Measurements from ENCODE around the gene LEMD3.

LEMD3 gene

DNA sequence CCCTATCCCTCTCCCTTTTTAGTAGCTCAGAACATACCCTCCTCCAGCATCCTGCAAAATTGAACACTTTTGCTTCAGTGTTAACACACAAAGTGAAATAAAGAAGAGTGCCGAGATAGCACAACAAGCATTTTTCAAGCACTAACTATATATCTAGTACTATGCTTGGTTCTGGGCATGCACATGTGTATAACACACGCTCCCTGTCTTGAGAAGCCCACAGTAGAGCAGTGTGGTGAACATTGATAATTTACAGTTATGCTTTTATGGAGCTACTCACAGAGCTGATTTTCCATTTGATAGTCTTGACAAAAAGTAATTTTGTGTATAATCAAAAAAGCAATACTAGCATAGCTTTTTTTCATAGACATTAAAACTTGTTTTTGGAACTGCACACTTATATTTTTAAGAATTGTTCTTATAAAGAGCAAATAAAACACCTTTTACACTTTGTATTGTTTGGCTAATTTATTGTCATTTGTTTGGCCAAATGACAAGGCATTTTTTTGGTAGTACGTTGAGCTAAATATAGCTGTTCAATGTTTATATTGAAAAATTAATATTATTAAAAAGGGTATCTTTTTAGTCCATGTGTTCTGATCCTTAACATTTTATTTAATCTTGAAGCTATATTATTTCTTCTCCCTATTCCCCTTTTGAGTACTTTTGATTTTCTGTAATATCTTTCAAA lies 39.7 kb downstream of the LEMD3 start:
- H3K27ac ChIP-seq (ENCODE audit: low read depth, low read length) = no peak overlapping the region
- H3K27me3 ChIP-seq (ENCODE audit: control insufficient read depth, insufficient read depth, low read length) = no peaks in the 10 kb centered on the region
- H3K9ac ChIP-seq (ENCODE audit: low read length) = no peak overlapping the region
- H3K9me3 ChIP-seq (ENCODE audit: control insufficient read depth, insufficient read depth, low read depth, low read length) = no peaks in the 10 kb centered on the region; the same call in 1 of the 2 replicates
- peaks cover 4% of the 10 kb centered on the region; the same call in 1 of the 2 replicates for H3K36me3 ChIP-seq (ENCODE audit: control insufficient read depth, insufficient read depth, low read length)
- no peak overlapping the region for H3K4me3 ChIP-seq (ENCODE audit: low read depth, low read length)
- no peaks in the 10 kb centered on the region for H3K4me1 ChIP-seq (ENCODE audit: control insufficient read depth, insufficient read depth, low read length)

DNA sequence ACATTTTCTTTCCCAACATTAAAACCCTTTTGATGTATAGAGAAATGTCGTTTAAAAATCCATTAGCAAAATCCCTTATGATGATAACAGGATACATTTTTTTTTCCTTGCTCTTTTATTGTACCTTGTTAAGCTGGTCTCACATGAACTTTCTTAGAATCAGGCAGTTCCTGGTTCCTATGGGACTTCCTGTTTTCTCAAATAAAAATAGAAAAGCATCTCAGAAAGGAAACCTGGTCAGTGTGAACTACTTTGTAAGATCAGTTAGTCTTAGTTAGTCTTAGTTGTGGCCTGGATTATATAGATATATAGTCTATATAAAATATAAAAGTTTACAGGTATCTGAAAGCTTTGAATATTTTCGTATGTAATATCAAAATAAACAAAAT lies 40.3 kb downstream of the LEMD3 start:
- no peak overlapping the region for H3K9ac ChIP-seq (ENCODE audit: low read length)
- H3K4me1 ChIP-seq (ENCODE audit: control insufficient read depth, insufficient read depth, low read length) = no peaks in the 10 kb centered on the region
- no peak overlapping the region for H3K4me3 ChIP-seq (ENCODE audit: low read depth, low read length)
- H3K9me3 ChIP-seq (ENCODE audit: control insufficient read depth, insufficient read depth, low read depth, low read length) = no peaks in the 10 kb centered on the region; the same call in 1 of the 2 replicates
- no peaks in the 10 kb centered on the region for H3K27me3 ChIP-seq (ENCODE audit: control insufficient read depth, insufficient read depth, low read length)
- peaks cover 4% of the 10 kb centered on the region; the same call in 1 of the 2 replicates for H3K36me3 ChIP-seq (ENCODE audit: control insufficient read depth, insufficient read depth, low read length)
- no peak overlapping the region for H3K27ac ChIP-seq (ENCODE audit: low read depth, low read length)

DNA sequence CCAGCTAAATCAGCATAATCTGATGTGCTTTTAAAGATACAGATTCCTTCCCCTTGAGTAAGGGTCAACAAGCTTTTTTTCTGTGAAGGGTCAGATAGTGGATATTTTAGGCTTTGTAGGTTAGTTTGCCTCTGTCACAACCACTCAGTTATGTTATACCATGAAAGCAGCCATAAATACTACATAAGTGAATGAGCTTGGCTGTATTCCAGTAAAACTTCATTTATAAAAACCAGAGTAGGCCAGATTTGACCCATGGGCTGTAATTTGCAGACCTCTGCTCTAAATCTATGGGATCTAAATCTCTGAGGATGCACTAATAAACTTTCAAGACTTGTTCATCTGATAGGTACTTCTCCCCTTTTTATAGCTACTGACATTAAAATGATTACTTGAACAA lies 47.7 kb downstream of the LEMD3 start:
- no peaks in the 10 kb centered on the region for H3K27me3 ChIP-seq (ENCODE audit: control insufficient read depth, insufficient read depth, low read length)
- no peak overlapping the region for H3K9ac ChIP-seq (ENCODE audit: low read length)
- no peak overlapping the region for H3K4me3 ChIP-seq (ENCODE audit: low read depth, low read length)
- H3K27ac ChIP-seq (ENCODE audit: low read depth, low read length) = no peak overlapping the region
- no peaks in the 10 kb centered on the region for H3K4me1 ChIP-seq (ENCODE audit: control insufficient read depth, insufficient read depth, low read length)
- H3K36me3 ChIP-seq (ENCODE audit: control insufficient read depth, insufficient read depth, low read length) = peaks cover 40% of the 10 kb centered on the region
- H3K9me3 ChIP-seq (ENCODE audit: control insufficient read depth, insufficient read depth, low read depth, low read length) = peaks cover 27% of the 10 kb centered on the region; the same call in 1 of the 2 replicates

DNA sequence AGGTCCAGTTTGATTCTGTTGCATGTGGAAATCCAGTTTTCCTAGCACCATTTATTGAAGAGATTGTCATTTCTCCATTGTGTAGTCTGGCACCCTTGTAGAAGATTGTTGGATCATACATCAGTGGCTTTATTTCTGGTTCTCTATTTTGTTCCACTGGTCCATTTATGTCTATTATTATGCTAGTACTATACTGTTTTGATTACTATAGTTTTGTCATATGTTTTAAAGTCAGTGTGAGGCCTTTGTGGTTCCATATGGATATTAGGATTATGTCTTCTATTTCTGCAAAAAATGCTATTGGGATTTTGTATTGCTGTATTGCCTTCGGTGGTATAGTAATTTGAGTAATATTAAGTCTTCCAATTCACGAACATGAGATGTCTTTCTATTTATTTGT lies 51.4 kb downstream of the LEMD3 start:
- no peak overlapping the region for H3K9ac ChIP-seq (ENCODE audit: low read length)
- no peaks in the 10 kb centered on the region for H3K4me1 ChIP-seq (ENCODE audit: control insufficient read depth, insufficient read depth, low read length)
- H3K9me3 ChIP-seq (ENCODE audit: control insufficient read depth, insufficient read depth, low read depth, low read length) = peaks cover 27% of the 10 kb centered on the region; the same call in 1 of the 2 replicates
- H3K27ac ChIP-seq (ENCODE audit: low read depth, low read length) = no peak overlapping the region
- H3K4me3 ChIP-seq (ENCODE audit: low read depth, low read length) = no peak overlapping the region
- peaks cover 43% of the 10 kb centered on the region for H3K36me3 ChIP-seq (ENCODE audit: control insufficient read depth, insufficient read depth, low read length)
- no peaks in the 10 kb centered on the region for H3K27me3 ChIP-seq (ENCODE audit: control insufficient read depth, insufficient read depth, low read length)

DNA sequence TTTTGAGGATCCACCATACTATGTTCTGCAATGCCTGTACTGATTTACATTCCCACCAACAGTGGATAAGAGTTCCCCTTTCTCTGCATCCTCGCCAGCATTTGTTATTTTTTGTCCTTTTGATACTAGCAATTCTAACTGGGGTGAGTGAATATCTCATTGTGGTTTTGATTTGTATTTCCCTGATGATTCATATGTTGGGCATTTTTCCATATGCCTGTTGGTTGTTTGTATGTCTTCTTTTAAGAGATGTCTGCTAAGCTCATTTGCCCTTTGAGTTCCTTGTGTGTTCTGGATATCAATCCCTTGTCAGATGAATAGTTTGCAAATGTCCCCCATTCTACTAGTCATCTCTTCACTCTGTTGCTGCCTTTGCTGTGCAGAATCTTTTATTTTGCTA lies 60.1 kb downstream of the LEMD3 start:
- peaks cover 19% of the 10 kb centered on the region for H3K9me3 ChIP-seq (ENCODE audit: control insufficient read depth, insufficient read depth, low read depth, low read length)
- H3K36me3 ChIP-seq (ENCODE audit: control insufficient read depth, insufficient read depth, low read length) = peaks cover 19% of the 10 kb centered on the region

DNA sequence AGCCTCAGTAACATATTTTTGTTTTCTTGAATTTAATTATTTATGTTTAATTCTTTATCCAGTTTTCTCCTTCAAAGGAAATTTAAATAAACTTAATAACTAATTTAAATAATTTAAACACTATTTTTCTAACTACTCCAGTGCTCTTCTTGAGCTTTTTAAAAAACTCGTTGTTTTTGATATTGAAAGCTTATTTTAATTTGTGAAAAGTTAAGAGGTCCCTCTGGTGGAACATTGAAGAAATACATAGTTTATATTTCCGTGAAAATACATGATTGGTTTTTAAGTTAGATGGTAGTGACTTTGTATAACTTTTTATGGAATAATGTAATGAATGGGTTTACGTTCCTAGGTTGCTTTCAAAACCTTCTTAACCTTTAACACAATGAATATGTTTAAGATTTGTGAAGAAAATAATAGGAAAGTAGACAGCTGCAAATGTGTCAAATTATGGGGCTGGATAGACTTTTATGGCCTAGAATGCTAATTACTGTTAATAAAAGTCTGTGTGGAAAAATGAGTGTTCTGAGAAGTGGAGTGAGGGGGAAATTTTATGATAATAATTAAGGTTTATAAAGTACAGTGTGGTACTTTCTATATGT lies 63.2 kb downstream of the LEMD3 start:
- H3K36me3 ChIP-seq (ENCODE audit: control insufficient read depth, insufficient read depth, low read length) = peaks cover 19% of the 10 kb centered on the region
- H3K4me1 ChIP-seq (ENCODE audit: control insufficient read depth, insufficient read depth, low read length) = no peaks in the 10 kb centered on the region
- no peak overlapping the region for H3K27ac ChIP-seq (ENCODE audit: low read depth, low read length)
- H3K27me3 ChIP-seq (ENCODE audit: control insufficient read depth, insufficient read depth, low read length) = no peaks in the 10 kb centered on the region
- H3K4me3 ChIP-seq (ENCODE audit: low read depth, low read length) = no peak overlapping the region
- H3K9me3 ChIP-seq (ENCODE audit: control insufficient read depth, insufficient read depth, low read depth, low read length) = peaks cover 19% of the 10 kb centered on the region
- H3K9ac ChIP-seq (ENCODE audit: low read length) = no peak overlapping the region

More for the DNA sequence above, 60.1 kb downstream of the LEMD3 start:
- Histone ChIP-seq H3K4me3 (ENCODE audit: low read depth, low read length) (no peak overlapping the region), H3K9ac (ENCODE audit: low read length) (no peak overlapping the region), H3K27ac (ENCODE audit: low read depth, low read length) (no peak overlapping the region), H3K27me3 (ENCODE audit: control insufficient read depth, insufficient read depth, low read length) (no peaks in the 10 kb centered on the region), H3K4me1 (ENCODE audit: control insufficient read depth, insufficient read depth, low read length) (no peaks in the 10 kb centered on the region)

DNA sequence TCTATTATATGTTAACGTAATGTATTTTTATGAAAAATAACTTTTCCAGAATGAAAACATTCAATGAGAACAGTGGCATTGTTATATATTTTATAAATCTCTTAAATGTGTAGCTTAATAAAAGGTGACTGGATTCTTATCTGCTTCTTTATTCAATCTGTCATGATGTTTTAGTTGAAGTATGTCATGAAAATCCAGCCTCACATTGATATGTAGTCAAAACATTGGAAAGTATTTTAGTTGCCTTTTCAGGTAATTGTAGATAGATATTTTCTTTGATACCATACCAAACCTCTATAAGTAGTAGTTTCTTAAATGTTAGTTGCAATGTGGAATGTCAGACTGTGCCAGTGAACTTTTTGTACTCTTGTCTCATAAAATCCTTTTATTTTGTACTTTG lies 67.8 kb downstream of the LEMD3 start:
- Histone ChIP-seq H3K27me3 (ENCODE audit: control insufficient read depth, insufficient read depth, low read length) (no peaks in the 10 kb centered on the region), H3K9ac (ENCODE audit: low read length) (no peak overlapping the region), H3K36me3 (ENCODE audit: control insufficient read depth, insufficient read depth, low read length) (peaks cover 22% of the 10 kb centered on the region)

DNA sequence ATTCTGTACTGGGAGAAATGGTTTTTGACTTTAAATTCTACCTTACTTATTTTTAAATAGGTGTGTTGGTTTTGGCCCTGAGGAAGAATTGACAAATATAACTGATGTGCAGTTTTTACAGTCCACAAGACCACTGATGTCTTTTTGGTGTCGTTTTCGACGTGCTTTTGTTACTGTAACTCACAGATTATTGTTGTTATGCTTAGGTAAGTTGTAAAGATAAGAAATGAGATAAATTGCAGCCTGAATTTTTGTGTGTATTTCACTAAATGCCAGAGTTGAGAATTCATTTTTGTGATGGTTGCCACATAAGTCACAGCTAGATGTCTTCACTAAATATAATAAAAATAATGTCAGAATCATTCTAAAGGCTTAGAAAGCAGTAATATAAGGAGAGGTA lies 69.2 kb downstream of the LEMD3 start:
- Histone ChIP-seq H3K9me3 (ENCODE audit: control insufficient read depth, insufficient read depth, low read depth, low read length) (no peaks in the 10 kb centered on the region), H3K36me3 (ENCODE audit: control insufficient read depth, insufficient read depth, low read length) (peaks cover 36% of the 10 kb centered on the region), H3K9ac (ENCODE audit: low read length) (no peak overlapping the region), H3K4me1 (ENCODE audit: control insufficient read depth, insufficient read depth, low read length) (no peaks in the 10 kb centered on the region), H3K27me3 (ENCODE audit: control insufficient read depth, insufficient read depth, low read length) (no peaks in the 10 kb centered on the region), H3K4me3 (ENCODE audit: low read depth, low read length) (no peak overlapping the region), H3K27ac (ENCODE audit: low read depth, low read length) (no peak overlapping the region)

More for the DNA sequence above, 67.8 kb downstream of the LEMD3 start:
- no peak overlapping the region for H3K4me3 ChIP-seq (ENCODE audit: low read depth, low read length)
- H3K4me1 ChIP-seq (ENCODE audit: control insufficient read depth, insufficient read depth, low read length) = no peaks in the 10 kb centered on the region
- H3K27ac ChIP-seq (ENCODE audit: low read depth, low read length) = no peak overlapping the region
- H3K9me3 ChIP-seq (ENCODE audit: control insufficient read depth, insufficient read depth, low read depth, low read length) = no peaks in the 10 kb centered on the region

DNA sequence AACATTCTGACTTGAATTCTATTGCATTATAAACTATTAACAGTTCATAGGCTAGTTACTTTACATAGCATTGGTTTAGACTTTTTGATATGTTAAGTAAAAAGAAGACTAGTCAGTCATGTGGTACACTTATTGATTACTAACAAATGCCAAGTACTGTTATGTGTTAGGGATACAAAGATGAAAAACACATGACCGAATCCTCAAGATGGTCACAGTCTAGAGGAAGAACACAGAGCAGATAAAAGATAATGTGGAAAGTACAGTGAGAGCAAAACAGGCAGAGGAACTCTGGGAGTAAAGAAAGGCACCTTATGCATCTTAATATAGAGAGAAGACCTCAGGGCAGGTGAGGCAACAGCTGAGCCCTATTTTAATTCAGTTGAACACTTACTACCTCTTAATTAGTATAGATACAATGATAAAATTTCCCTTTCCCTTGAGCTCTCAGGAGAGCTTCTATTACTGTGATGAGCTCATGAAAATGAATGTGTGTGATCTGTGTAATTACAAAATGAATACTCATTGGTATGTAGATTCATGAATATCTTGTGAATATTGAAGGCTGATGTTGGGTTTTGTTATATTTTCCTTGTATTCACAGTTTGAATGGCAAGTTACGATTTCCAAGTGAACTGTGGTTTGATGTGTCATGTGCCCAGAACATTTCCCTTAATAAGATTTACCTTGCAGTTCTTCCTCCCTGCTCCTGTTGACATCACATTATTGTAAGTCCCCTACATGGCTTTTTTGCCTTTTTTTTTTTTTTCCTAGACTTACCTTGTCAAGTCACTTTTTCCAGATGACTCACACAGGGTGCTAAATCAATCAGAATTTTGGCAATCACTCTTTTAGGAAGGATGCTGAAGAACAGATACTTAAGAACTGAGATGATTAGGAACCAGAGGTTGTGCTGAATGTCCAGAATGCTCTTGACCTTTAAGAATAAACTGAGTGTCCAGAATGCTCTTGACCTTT lies 79.6 kb downstream of the LEMD3 start:
- H3K27me3 ChIP-seq (ENCODE audit: control insufficient read depth, insufficient read depth, low read length) = no peaks in the 10 kb centered on the region
- H3K27ac ChIP-seq (ENCODE audit: low read depth, low read length) = no peak overlapping the region
- H3K4me3 ChIP-seq (ENCODE audit: low read depth, low read length) = no peak overlapping the region
- H3K36me3 ChIP-seq (ENCODE audit: control insufficient read depth, insufficient read depth, low read length) = peaks cover 20% of the 10 kb centered on the region
- no peaks in the 10 kb centered on the region for H3K9me3 ChIP-seq (ENCODE audit: control insufficient read depth, insufficient read depth, low read depth, low read length)
- no peaks in the 10 kb centered on the region for H3K4me1 ChIP-seq (ENCODE audit: control insufficient read depth, insufficient read depth, low read length)
- no peak overlapping the region for H3K9ac ChIP-seq (ENCODE audit: low read length)

DNA sequence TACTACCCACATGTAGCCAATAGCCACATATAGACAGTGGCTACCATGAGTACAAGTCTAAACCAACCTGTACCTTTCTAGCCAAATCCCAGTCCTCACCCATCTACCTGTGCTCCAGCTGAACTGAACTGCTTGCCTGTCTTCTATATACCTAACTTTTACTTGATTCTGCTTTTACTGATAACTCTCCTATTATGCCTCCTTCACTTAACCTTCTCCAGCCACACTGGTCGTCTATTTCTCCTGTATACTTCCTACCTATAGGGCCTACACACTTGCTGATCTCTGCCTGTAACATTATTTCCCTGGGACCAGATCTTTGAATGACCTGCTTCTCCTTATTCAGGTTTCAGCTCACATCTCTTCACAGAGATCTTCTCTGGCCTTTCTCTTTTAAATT lies 83.1 kb downstream of the LEMD3 start:
- H3K27me3 ChIP-seq (ENCODE audit: control insufficient read depth, insufficient read depth, low read length) = no peaks in the 10 kb centered on the region
- no peak overlapping the region for H3K27ac ChIP-seq (ENCODE audit: low read depth, low read length)
- no peak overlapping the region for H3K4me3 ChIP-seq (ENCODE audit: low read depth, low read length)
- no peak overlapping the region for H3K9ac ChIP-seq (ENCODE audit: low read length)
- no peaks in the 10 kb centered on the region for H3K9me3 ChIP-seq (ENCODE audit: control insufficient read depth, insufficient read depth, low read depth, low read length)
- H3K4me1 ChIP-seq (ENCODE audit: control insufficient read depth, insufficient read depth, low read length) = no peaks in the 10 kb centered on the region
- no peaks in the 10 kb centered on the region for H3K36me3 ChIP-seq (ENCODE audit: control insufficient read depth, insufficient read depth, low read length)

DNA sequence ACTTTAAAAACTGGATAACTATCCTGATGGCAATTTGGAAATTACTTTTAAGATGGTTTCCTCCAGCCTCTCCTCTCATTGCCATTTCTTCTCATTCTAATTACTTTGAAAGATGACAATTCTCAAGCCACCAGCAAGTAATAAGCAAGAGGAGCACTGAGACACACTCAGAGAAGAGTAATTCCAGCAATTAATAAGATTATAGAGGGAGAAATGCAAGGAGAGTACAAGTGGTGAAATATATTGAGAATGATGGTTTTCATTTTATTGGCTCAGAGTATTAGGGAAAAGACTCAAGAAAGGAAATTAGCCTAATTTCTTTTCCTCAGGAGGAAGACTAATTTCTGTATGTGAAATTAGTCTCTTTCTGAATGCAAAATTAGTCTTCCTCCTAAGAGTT lies 88.6 kb downstream of the LEMD3 start:
- Histone ChIP-seq H3K36me3 (ENCODE audit: control insufficient read depth, insufficient read depth, low read length) (no peaks in the 10 kb centered on the region), H3K27ac (ENCODE audit: low read depth, low read length) (no peak overlapping the region), H3K9ac (ENCODE audit: low read length) (no peak overlapping the region), H3K27me3 (ENCODE audit: control insufficient read depth, insufficient read depth, low read length) (no peaks in the 10 kb centered on the region), H3K4me1 (ENCODE audit: control insufficient read depth, insufficient read depth, low read length) (no peaks in the 10 kb centered on the region), H3K9me3 (ENCODE audit: control insufficient read depth, insufficient read depth, low read depth, low read length) (no peaks in the 10 kb centered on the region), H3K4me3 (ENCODE audit: low read depth, low read length) (no peak overlapping the region)
